Smooth muscle cell (in vitro differentiated cells): ENCODE results near the gene MAP3K2. TPM values are rescaled to one million over a fixed set of nuclear protein-coding genes. Genes with fewer than 3 reads are reported as not detected.

Experiments
- DNase-seq: peaks from one replicate; lab custom pipeline; 2025; ENCODE audit not compliant: unreplicated experiment; lab: John Stamatoyannopoulos, UW
- H2AFZ ChIP-seq: fragments of 200-600 bp; sonication (generic); 2 replicates; pipeline ENCODE4 v1.6.0; 2016; ENCODE audit warnings: antibody characterized with exemption, low read depth, mild to moderate bottlenecking
- H3F3A ChIP-seq: fragments of 200-600 bp; sonication (generic); 2 replicates; pipeline ENCODE4 v1.6.0; 2017; ENCODE audit warnings: antibody characterized with exemption, low read depth
- H3K27ac ChIP-seq: fragments of 200-600 bp; sonication (generic); 2 replicates; pipeline ENCODE4 v1.5.1; 2016; ENCODE audit warnings: low read depth, mild to moderate bottlenecking
- H3K27me3 ChIP-seq: fragments of 200-600 bp; sonication (generic); 2 replicates; pipeline ENCODE4 v1.6.1; 2016; ENCODE audit warnings: low read depth, mild to moderate bottlenecking
- H3K36me3 ChIP-seq: fragments of 200-600 bp; sonication (generic); 2 replicates; pipeline ENCODE4 v1.5.1; 2016; ENCODE audit warnings: low read depth
- H3K4me1 ChIP-seq: fragments of 200-600 bp; sonication (generic); 2 replicates; pipeline ENCODE4 v1.5.1; 2016; ENCODE audit warnings: low read depth
- H3K4me2 ChIP-seq: fragments of 200-600 bp; sonication (generic); 2 replicates; pipeline ENCODE4 v1.6.0; 2016; ENCODE audit warnings: mild to moderate bottlenecking
- H3K4me3 ChIP-seq: fragments of 200-600 bp; sonication (generic); 2 replicates; pipeline ENCODE4 v1.5.1; 2016; ENCODE audit warnings: mild to moderate bottlenecking
- H3K79me2 ChIP-seq: fragments of 200-600 bp; sonication (generic); 2 replicates; pipeline ENCODE4 v1.6.0; 2016; ENCODE audit warnings: low read depth, mild to moderate bottlenecking
- H3K9ac ChIP-seq: fragments of 200-600 bp; sonication (generic); 2 replicates; pipeline ENCODE4 v1.6.0; 2016; ENCODE audit warnings: low read depth
- H3K9me3 ChIP-seq: fragments of 200-600 bp; sonication (generic); replicated peaks from 2 replicates; pipeline ENCODE4 v1.5.1; 2016; ENCODE audit warnings: low read depth
- H4K20me1 ChIP-seq: fragments of 200-600 bp; sonication (generic); 2 replicates; pipeline ENCODE4 v1.6.0; 2016; ENCODE audit warnings: low read depth
- WGBS: methylation state at CpG from one replicate; pipeline ENCODE4 v1.1.7; 2016; ENCODE audit warnings: low lambda C conversion rate; 5-methylcytosine and 5-hydroxymethylcytosine counted together
- polyA plus RNA-seq: library from polyadenylated mRNA; unstranded; fragments of >200 nt; fragmentation: Nextera tagmentation; extraction: Ambion mirVana; gene quantifications from 2 replicates; pipeline ENCODE4 v1.2.1, GENCODE V29; 2016
- total RNA-seq: library from RNA; depleted of rRNA; stranded (reverse); fragments of >200 nt; gene quantifications from 2 replicates; pipeline ENCODE4 v1.2.3, GENCODE V29; 2014
- TF ChIP-seq, protein P1 (sequence below): fragments of 200-600 bp; sonication (generic); IDR thresholded peaks from 2 replicates; pipeline ENCODE4 v1.5.1; 2017; ENCODE audit warnings: borderline replicate concordance, mild to moderate bottlenecking, antibody characterized with exemption; ENCODE audit not compliant: insufficient read depth, poor library complexity, severe bottlenecking

Gene MAP3K2
- total and polyA plus RNA-seq, 2 experiments from 2014 or later: 39.2 to 46.7 TPM

DNA sequence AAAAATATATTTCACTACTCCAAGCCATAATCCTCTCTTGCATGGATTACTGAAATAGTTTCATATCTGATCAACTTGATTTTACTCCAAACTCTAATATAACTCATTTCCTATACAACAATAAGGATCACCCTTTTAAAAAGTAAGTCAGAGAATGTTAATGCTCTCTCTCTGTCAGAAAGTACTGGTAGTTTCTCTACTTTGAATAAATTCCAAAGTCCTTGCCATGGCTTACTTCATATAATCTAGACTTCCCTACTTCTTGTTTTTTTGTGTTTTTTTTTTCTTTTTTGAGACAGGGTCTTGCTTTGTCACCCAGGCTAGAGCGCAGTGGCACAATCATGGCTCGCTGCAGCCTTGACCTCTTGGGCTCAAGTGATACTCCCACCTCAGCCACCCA is 36.2 kb downstream of the MAP3K2 start:
- H3K9me3 ChIP-seq: no peaks in the 10 kb centered on the region
- H3K4me1 ChIP-seq: no peaks in the 10 kb centered on the region
- no peaks in the 10 kb centered on the region for H3K27me3 ChIP-seq
- no peak overlapping the region for H3K4me3 ChIP-seq
- DNase-seq: no peak
- no peak overlapping the region for H3K4me2 ChIP-seq
- no peak overlapping the region for H3K27ac ChIP-seq
- peaks cover 85% of the 10 kb centered on the region for H3K79me2 ChIP-seq
- TF ChIP-seq, protein P1, sequence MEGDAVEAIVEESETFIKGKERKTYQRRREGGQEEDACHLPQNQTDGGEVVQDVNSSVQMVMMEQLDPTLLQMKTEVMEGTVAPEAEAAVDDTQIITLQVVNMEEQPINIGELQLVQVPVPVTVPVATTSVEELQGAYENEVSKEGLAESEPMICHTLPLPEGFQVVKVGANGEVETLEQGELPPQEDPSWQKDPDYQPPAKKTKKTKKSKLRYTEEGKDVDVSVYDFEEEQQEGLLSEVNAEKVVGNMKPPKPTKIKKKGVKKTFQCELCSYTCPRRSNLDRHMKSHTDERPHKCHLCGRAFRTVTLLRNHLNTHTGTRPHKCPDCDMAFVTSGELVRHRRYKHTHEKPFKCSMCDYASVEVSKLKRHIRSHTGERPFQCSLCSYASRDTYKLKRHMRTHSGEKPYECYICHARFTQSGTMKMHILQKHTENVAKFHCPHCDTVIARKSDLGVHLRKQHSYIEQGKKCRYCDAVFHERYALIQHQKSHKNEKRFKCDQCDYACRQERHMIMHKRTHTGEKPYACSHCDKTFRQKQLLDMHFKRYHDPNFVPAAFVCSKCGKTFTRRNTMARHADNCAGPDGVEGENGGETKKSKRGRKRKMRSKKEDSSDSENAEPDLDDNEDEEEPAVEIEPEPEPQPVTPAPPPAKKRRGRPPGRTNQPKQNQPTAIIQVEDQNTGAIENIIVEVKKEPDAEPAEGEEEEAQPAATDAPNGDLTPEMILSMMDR: no peak
- H4K20me1 ChIP-seq: peaks cover 84% of the 10 kb centered on the region
- H3F3A ChIP-seq: no peaks in the 10 kb centered on the region
- H3K36me3 ChIP-seq: no peaks in the 10 kb centered on the region
- no peak overlapping the region for H2AFZ ChIP-seq
- WGBS: 100% methylated on average over 2 of the region's 2 CpGs
- no peak overlapping the region for H3K9ac ChIP-seq

DNA sequence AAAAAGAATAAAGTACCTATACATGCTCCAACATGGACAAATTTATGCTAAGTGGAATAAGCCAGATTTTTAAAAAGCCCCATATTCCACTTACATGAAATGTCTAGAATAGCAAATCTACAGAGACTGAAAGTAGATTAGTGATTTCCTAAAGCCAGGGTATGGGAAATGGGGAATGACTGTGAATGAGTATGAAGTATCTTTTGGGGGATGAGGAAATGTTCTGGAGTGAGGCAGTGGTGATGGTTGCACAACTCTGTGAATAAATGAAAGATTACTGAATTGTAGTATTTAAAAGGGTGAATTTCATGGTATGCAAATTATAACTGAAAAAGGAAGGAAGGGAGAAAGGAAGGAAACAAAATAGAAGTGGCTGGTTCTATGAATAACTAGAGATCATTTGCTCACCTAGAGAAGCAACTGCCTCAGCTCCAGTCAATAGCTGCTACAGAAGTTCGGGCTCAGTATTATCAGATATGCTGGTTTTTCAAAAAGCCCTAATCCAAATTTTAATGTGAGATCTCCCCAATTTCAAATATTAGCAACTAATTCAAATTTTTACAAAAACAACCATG is 39.3 kb downstream of the MAP3K2 start:
- H3K9ac ChIP-seq: no peak overlapping the region
- 89% methylated on average over 1 of the region's 1 CpG for WGBS
- no peak overlapping the region for H2AFZ ChIP-seq
- H3K4me1 ChIP-seq: no peaks in the 10 kb centered on the region
- H3K36me3 ChIP-seq: no peaks in the 10 kb centered on the region
- H3K79me2 ChIP-seq: peaks cover 91% of the 10 kb centered on the region
- H4K20me1 ChIP-seq: peaks cover 89% of the 10 kb centered on the region
- DNase-seq: no peak
- no peak overlapping the region for H3K27ac ChIP-seq
- no peak overlapping the region for H3K4me2 ChIP-seq
- no peaks in the 10 kb centered on the region for H3F3A ChIP-seq
- TF ChIP-seq, protein P1: no peak
- no peaks in the 10 kb centered on the region for H3K27me3 ChIP-seq
- H3K9me3 ChIP-seq: no peaks in the 10 kb centered on the region
- H3K4me3 ChIP-seq: no peak overlapping the region

DNA sequence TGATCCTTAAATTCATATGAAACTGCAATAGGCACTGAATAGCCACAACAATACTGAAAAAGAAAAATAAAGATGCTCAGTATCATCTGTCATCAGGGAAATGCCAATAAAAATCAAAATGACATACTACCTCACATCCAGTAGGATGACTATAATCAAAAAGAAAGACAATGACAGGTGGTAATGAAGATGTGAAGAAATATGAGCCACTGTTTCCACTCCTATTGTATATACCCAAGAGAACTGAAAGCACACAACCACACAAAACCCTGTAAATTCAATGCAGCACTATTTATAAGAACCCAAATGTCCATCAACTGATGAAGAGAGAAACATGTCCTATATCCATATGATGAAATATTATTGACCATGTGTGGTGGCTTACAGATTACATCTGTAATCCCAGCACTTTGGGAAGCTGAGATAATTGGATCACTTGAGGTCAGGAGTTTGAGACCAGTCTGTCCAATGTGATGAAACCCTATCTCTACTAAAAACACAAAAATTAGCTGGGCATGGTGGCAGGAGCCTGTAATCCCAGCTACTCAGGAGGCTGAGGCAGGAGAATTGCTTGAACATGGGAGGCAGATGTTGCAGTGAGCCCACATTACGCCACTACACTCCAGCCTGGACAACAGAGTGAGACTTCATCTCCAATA is 39.9 kb downstream of the MAP3K2 start:
- peaks cover 96% of the 10 kb centered on the region for H4K20me1 ChIP-seq

More for the DNA sequence above, 39.9 kb downstream of the MAP3K2 start:
- DNase-seq: no peak
- Histone ChIP-seq H3K4me1 (no peaks in the 10 kb centered on the region), H3K27ac (no peak overlapping the region), H3K9ac (no peak overlapping the region), H3K79me2 (peaks cover 97% of the 10 kb centered on the region), H3K9me3 (no peaks in the 10 kb centered on the region), H2AFZ (no peak overlapping the region), H3K36me3 (no peaks in the 10 kb centered on the region), H3K4me3 (no peak overlapping the region), H3K27me3 (no peaks in the 10 kb centered on the region), H3K4me2 (no peak overlapping the region), H3F3A (no peaks in the 10 kb centered on the region)
- WGBS: 97% methylated on average over 1 of the region's 1 CpG
- TF ChIP-seq, protein P1: no peak
